Measurements from ENCODE around the gene ERI3. TPM values are rescaled to one million over a fixed set of nuclear protein-coding genes. Genes with fewer than 3 reads are reported as not detected.

The ERI3 gene
- polyA plus RNA-seq, 3 donors: 26.4 to 35.0 (median 26.6) TPM

DNA sequence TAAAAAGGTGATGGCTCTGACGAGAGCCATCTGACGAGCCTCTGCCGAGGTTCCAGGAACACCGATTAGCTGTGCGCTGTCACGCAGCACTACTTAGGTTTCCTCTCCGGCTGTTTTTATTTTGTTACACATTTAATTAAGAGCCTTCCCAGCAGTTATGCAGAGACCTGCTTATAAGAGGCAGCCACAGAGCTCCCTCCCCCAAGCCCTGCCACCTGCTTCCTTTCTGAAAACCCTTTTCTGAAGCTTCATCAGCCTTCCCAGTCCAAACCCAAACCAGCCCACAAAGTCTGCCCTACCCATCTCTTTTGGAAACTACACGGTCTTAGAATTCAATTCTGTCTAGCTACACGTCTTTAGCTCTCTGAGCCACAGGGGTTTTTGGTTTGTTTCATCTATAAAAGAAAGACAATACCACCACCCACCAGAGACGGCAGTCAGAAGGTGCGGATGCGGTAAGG is 49.1 kb downstream of the ERI3 start:
- H3K9ac ChIP-seq (ENCODE audit: insufficient read depth, low read length, poor library complexity, severe bottlenecking): no peak overlapping the region
- Mint-ChIP-seq H3K9me3 (no peaks in the 10 kb centered on the region), H3K27me3 (ENCODE audit: low read depth in 3 of 3) (peaks cover 0 to 2% (median 0%) of the 10 kb centered on the region in 3 donors), H3K27ac (peak overlapping the region in 1 of 7 donors; percentile 43), H3K4me1 (peaks cover 10% of the 10 kb centered on the region), H3K4me3 (no peak overlapping the region), H3K36me3 (peaks cover 69 to 78% of the 10 kb centered on the region in 2 donors)
- H3K36me3 ChIP-seq (replicated peaks in 1 of 2; ENCODE audit: control insufficient read depth in 1 of 2, insufficient read depth in 2 of 2, low read length in 2 of 2): peaks cover 37 to 94% of the 10 kb centered on the region in 2 donors
- 30% methylated on average over 6 of the region's 12 CpGs for WGBS (ENCODE audit: insufficient coverage)
- no peaks in the 10 kb centered on the region for H3K4me1 ChIP-seq (ENCODE audit: control insufficient read depth in 1 of 2, insufficient read depth in 2 of 2, low read length in 2 of 2)
- no peak for TF ChIP-seq CTCF (IDR thresholded peaks at IDR 0.05)
- H3K4me3 ChIP-seq (replicated peaks in 1 of 3; ENCODE audit: low read depth in 2 of 3, low read length in 3 of 3): no peak overlapping the region
- no peak for DNase-seq
- H4K20me1 ChIP-seq (ENCODE audit: insufficient read depth, low read length): no peaks in the 10 kb centered on the region
- no peak overlapping the region for H2AFZ ChIP-seq (ENCODE audit: insufficient read depth, low read depth, low read length, poor library complexity, severe bottlenecking)
- no peak overlapping the region for H3K4me2 ChIP-seq (replicated peaks; ENCODE audit: extremely low read depth, low read length, poor library complexity, severe bottlenecking)
- intact Hi-C loops (cut with micrococcal nuclease): no loop called here
- no peak overlapping the region for H3K27ac ChIP-seq (ENCODE audit: low read depth in 1 of 2, low read length in 2 of 2)
- H3K79me2 ChIP-seq (ENCODE audit: insufficient read depth, low read length): no peaks in the 10 kb centered on the region
- no peaks in the 10 kb centered on the region for H3K27me3 ChIP-seq (ENCODE audit: control insufficient read depth in 2 of 2, insufficient read depth in 2 of 2, low read length in 2 of 2)
- no peaks in the 10 kb centered on the region for H3K9me3 ChIP-seq (replicated peaks in 1 of 2; ENCODE audit: control insufficient read depth in 1 of 2, insufficient read depth in 1 of 2, low read length in 2 of 2)

GRCh38 chr1:44303532-44303931 is 51.5 kb downstream of the ERI3 start:
- Histone ChIP-seq H3K9me3 (replicated peaks in 1 of 2; ENCODE audit: control insufficient read depth in 1 of 2, insufficient read depth in 1 of 2, low read length in 2 of 2) (no peaks in the 10 kb centered on the region), H2AFZ (ENCODE audit: insufficient read depth, low read depth, low read length, poor library complexity, severe bottlenecking) (no peak overlapping the region), H4K20me1 (ENCODE audit: insufficient read depth, low read length) (no peaks in the 10 kb centered on the region), H3K27ac (ENCODE audit: low read depth in 1 of 2, low read length in 2 of 2) (no peak overlapping the region), H3K79me2 (ENCODE audit: insufficient read depth, low read length) (no peaks in the 10 kb centered on the region), H3K4me2 (replicated peaks; ENCODE audit: extremely low read depth, low read length, poor library complexity, severe bottlenecking) (no peak overlapping the region), H3K9ac (ENCODE audit: insufficient read depth, low read length, poor library complexity, severe bottlenecking) (no peak overlapping the region), H3K4me1 (ENCODE audit: control insufficient read depth in 1 of 2, insufficient read depth in 2 of 2, low read length in 2 of 2) (no peaks in the 10 kb centered on the region), H3K27me3 (ENCODE audit: control insufficient read depth in 2 of 2, insufficient read depth in 2 of 2, low read length in 2 of 2) (no peaks in the 10 kb centered on the region), H3K4me3 (replicated peaks in 1 of 3; ENCODE audit: low read depth in 2 of 3, low read length in 3 of 3) (no peak overlapping the region), H3K36me3 (replicated peaks in 1 of 2; ENCODE audit: control insufficient read depth in 1 of 2, insufficient read depth in 2 of 2, low read length in 2 of 2) (peaks cover 35 to 89% of the 10 kb centered on the region in 2 donors)
- H3K4me3 Mint-ChIP-seq: no peak overlapping the region
- 100% methylated on average over 1 of the region's 1 CpG for WGBS (ENCODE audit: insufficient coverage)
- TF ChIP-seq CTCF (IDR thresholded peaks at IDR 0.05): no peak
- no peaks in the 10 kb centered on the region for H3K9me3 Mint-ChIP-seq
- H3K4me1 Mint-ChIP-seq: peaks cover 10% of the 10 kb centered on the region
- no peak for DNase-seq
- peaks cover 55 to 68% of the 10 kb centered on the region in 2 donors for H3K36me3 Mint-ChIP-seq
- H3K27me3 Mint-ChIP-seq (ENCODE audit: low read depth in 3 of 3): no peaks in the 10 kb centered on the region
- H3K27ac Mint-ChIP-seq: peak overlapping the region in 1 of 7 donors; percentile 51
- intact Hi-C loops (cut with micrococcal nuclease): no loop called here
